Measurements from ENCODE around the gene APBB2.
A peak's percentile ranks its signal among the peaks of the same experiment; 100 is the strongest.

Gene APBB2

DNA sequence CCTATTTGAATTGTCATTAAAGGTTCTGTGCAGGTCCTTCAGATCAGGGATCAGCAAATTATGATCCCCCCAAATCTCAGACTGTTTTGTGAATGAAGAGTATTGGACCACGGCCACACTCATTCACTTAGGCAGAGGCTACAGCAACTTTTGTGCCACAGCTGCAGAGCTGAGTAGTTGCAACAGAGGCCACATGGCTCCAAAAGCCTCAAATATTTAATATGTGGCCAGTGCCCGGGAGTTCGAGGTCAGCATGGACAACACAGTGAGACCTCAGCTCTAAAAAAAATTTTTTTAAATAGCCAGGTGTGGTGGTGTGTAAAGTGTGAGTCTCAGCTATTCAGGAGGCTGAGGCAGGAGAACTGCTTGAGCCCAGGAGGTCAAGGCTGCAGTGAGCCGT is 363.8 kb downstream of the APBB2 start:
- DNase-seq (ENCODE audit: low read depth), result no peak

- no peak for DNase-seq (ENCODE audit: low read depth)
Observed at GRCh38 chr4:40848940-40849339, 365.4 kb downstream of the APBB2 start.

- DNase-seq (ENCODE audit: low read depth), result no peak
Observed at GRCh38 chr4:40848251-40848650, 366.1 kb downstream of the APBB2 start.

GRCh38 chr4:40846532-40846931 is 367.8 kb downstream of the APBB2 start:
- DNase-seq (ENCODE audit: low read depth), result no peak

GRCh38 chr4:40845154-40845835 is 369.0 kb downstream of the APBB2 start:
- DNase-seq (ENCODE audit: low read depth), result no peak

DNA sequence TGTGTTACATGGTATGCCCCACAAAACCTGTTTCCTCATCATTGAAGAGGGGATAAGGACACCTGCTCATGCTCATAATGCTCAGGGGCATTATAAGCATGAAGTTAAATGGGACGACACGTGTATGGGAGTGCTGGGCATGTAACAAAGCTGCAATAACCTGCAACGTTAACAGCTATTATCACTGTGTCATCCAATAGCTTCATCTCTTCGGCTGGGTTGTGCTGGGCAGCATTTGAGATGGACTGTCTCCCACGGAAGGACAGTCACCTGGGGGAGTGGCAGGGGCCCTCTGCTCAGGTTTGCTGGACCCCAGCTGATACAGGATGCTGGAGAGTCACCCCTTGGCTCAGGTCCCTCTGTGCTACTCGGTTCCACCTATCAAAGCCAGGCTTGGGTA is 370.1 kb downstream of the APBB2 start:
- no peak for DNase-seq (ENCODE audit: low read depth)

DNA sequence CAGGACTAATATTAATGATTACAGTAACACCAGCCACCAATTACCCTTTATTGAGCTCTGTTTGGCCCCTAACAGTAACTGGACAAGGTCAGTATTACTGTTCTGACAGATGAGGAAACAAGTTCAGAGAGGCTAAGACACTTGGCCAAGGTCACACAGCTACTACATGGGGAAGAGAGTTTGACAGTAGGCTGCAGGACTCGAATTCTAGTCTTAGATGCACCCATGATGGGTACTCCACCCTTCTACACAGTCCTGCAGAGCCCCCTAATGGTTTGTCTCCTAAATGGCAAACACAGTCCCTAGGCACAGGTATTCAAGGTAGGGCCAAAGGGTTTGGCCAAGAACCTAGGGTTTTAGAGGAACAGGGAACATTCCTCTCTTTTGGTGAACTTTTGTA is 370.6 kb downstream of the APBB2 start:
- DNase-seq (ENCODE audit: low read depth), result no peak

DNA sequence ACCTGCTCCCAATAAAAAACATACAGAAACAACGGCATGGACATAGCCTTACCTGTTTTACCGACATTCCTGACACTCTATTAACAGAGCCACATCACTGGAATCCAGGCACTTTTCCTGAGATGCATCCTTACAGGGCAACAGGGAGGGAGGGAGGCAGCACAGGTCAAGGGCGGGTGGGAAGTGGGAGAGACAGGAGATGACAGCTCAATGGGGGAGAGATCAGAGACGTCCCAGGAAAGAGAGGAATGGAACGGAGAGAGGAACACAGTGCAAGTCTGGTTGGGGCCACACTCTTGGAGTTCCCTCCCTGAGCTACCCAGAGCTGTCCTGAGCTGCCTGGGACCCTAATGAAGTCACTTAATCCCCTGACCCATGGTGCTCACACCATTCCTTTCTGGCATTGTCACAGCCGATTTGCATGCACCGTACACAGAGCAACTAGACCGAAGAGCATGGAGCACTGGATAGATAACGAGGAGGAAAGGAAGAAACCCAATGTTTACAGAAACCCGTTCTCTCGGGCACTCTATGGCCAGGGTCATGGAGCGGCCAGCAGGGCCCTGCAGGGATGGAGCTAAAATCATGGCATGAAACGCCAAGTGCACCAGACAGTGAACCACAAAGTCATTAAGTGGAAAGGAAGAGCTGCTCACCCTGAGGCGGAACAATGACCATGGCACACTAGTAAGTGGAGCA is 371.5 kb downstream of the APBB2 start:
- no peak for DNase-seq (ENCODE audit: low read depth)

GRCh38 chr4:40842318-40842717 is 372.0 kb downstream of the APBB2 start:
- DNase-seq (ENCODE audit: low read depth), result no peak

DNA sequence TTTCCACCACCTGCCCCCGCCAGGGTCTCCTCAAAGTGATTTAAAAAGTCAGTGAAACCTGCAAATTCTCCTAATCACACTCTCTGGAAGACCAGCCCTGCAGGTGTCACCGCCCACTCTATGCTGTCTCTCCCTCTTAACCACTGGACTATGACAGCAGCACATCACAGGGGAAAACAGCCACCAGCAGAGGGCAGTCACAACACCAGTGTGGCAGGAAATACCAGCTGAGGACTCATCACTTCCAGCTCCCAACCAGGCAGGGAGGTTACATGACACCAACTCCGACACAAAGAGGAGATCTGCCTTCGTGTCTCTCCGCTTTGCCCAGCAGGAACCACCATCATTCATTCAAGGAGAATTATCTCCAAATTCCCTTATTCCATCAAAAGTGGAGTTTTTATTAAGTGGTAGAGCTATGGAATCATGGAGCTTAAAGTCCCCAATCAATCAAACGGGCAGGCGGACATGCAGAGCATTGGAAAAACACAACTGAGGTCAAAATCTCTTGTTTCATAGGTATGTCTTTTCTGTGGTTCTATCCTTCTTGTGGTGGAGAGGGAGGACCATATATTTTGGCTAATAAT is 373.3 kb downstream of the APBB2 start:
- DNase-seq (ENCODE audit: low read depth), result peak; percentile 73

DNA sequence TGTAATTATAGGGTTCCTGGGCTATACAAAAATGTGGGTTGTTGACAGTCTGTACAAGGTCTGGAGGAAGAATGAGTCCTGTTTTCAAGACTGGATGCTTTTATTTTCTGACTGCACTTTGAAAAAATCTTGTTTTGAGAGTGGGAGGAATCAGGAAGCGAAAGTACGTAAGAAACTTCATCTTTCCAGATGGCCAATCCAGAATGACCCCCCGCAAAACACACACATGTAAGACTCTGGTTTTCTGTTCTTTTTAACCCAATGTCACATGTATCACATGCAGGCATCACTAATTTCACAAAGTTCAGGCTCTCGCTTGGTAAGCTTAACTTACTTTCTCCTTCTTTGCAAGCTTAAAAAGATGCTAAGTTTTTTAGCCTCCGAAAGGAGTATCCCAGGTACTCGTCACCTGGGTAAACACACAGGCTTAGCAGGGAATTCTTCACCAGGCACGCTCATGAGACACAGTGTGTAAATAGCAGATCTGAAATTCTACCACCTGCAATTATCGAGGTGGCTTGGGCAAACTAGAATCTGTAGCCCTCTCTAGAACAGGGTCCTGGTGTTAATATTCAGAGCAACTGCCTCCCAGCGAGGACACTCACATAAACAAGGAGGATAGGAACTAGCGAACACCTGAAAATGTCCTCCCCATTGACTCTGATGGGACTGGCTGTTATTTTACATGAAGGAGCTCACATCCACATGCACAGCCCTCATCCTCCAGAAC is 373.9 kb downstream of the APBB2 start:
- no peak for DNase-seq (ENCODE audit: low read depth)

GRCh38 chr4:40838742-40839141 is 375.6 kb downstream of the APBB2 start:
- DNase-seq (ENCODE audit: low read depth), result no peak

DNA sequence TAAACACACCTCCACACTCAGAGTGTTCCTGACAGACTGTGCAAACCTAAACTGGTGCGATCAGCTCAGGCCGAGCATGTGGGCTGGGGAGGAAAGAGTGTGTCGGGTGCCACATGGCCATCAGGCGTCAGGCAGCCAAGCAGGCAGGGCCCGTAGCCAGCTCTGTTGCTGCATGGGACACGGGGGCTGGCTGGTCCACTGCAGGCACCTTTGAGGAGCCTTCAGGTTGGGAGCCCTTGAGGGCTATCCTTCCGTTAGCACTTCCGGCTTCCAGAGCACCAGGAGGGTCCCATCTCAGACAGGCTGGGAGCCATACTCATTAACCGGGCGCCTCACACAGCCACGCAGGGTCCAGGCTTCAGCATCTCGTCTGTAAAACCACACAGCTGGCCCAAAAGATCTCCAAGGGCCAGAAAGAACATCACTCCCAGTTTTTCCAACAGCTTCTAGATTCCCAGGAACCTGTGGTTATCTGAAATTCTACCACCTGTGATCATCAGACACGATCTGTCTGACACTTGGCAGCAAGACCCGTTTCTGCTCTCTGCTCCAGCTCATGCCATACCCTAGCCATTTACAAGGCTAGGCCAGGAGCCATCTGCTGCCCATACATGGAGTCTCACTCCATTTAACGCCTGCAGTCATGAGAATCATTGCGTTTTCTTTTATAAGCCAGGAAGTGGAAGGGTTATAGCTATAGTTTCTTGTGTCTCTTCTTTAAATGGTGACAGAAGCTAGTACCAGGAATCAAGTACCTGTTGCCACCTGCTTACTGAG is 377.1 kb downstream of the APBB2 start:
- DNase-seq (ENCODE audit: low read depth), result no peak

- DNase-seq (ENCODE audit: low read depth), result no peak
Observed at GRCh38 chr4:40833212-40833611, 381.1 kb downstream of the APBB2 start.

GRCh38 chr4:40832175-40832574 is 382.2 kb downstream of the APBB2 start:
- no peak for DNase-seq (ENCODE audit: low read depth)

- DNase-seq (ENCODE audit: low read depth), result no peak
Observed at GRCh38 chr4:40831146-40831907, 383.0 kb downstream of the APBB2 start.

GRCh38 chr4:40829586-40829985 is 384.8 kb downstream of the APBB2 start:
- no peak for DNase-seq (ENCODE audit: low read depth)

GRCh38 chr4:40828661-40829060 is 385.7 kb downstream of the APBB2 start:
- no peak for DNase-seq (ENCODE audit: low read depth)

GRCh38 chr4:40827758-40828157 is 386.6 kb downstream of the APBB2 start:
- no peak for DNase-seq (ENCODE audit: low read depth)

- DNase-seq (ENCODE audit: low read depth), result no peak
Observed at GRCh38 chr4:40826821-40827220, 387.5 kb downstream of the APBB2 start.
